MM.1S (cell line): ENCODE data around the gene ZNF488.

Source experiments
- DNase-seq: peaks from one replicate; pipeline ENCODE4 v3.0.0-alpha.2; 2015
- H2AFZ ChIP-seq: fragments of 300-600 bp; sonication (generic); 2 replicates; pipeline ENCODE4 v1.6.0; 2016; ENCODE audit warnings: antibody characterized with exemption, low read length
- H3F3A ChIP-seq: fragments of 300-600 bp; sonication (generic); 2 replicates; pipeline ENCODE4 v1.6.1; 2016; ENCODE audit warnings: mild to moderate bottlenecking, antibody characterized with exemption, low read length, moderate library complexity, mixed read lengths; ENCODE audit not compliant: insufficient read depth
- H3K27ac ChIP-seq: fragments of 300-600 bp; sonication (generic); 2 replicates; pipeline ENCODE4 v1.5.1; 2016; ENCODE audit warnings: mild to moderate bottlenecking, low read length
- H3K27me3 ChIP-seq: fragments of 300-600 bp; sonication (generic); replicated peaks from 2 replicates; pipeline ENCODE4 v1.6.0; 2016; ENCODE audit warnings: low read length; ENCODE audit not compliant: insufficient read depth
- H3K36me3 ChIP-seq: fragments of 300-600 bp; sonication (generic); replicated peaks from 2 replicates; pipeline ENCODE4 v1.6.1; 2016; ENCODE audit warnings: mild to moderate bottlenecking, low read length, mixed read lengths; ENCODE audit not compliant: insufficient read depth
- H3K4me1 ChIP-seq: fragments of 300-600 bp; sonication (generic); 2 replicates; pipeline ENCODE4 v1.6.1; 2016; ENCODE audit warnings: low read length, mixed read lengths
- H3K4me2 ChIP-seq: fragments of 300-600 bp; sonication (generic); 2 replicates; pipeline ENCODE4 v1.6.0; 2016; ENCODE audit warnings: low read depth, low read length
- H3K4me3 ChIP-seq: fragments of 300-600 bp; sonication (generic); 2 replicates; pipeline ENCODE4 v1.5.1; 2016; ENCODE audit warnings: low read length, mixed read lengths
- H3K79me2 ChIP-seq: fragments of 300-600 bp; sonication (generic); 2 replicates; pipeline ENCODE4 v1.6.1; 2016; ENCODE audit warnings: mixed run types, low read length, mixed read lengths
- H3K9ac ChIP-seq: fragments of 300-600 bp; sonication (generic); 2 replicates; pipeline ENCODE4 v1.6.1; 2016; ENCODE audit warnings: low read length, mixed read lengths
- H3K9me2 ChIP-seq: fragments of 300-600 bp; sonication (generic); replicated peaks from 2 replicates; pipeline ENCODE4 v1.6.1; 2016; ENCODE audit warnings: mild to moderate bottlenecking, low read length, mixed read lengths; ENCODE audit not compliant: insufficient read depth
- H3K9me3 ChIP-seq: fragments of 300-600 bp; sonication (generic); replicated peaks from 2 replicates; pipeline ENCODE4 v1.6.1; 2016; ENCODE audit warnings: mild to moderate bottlenecking, low read length, mixed read lengths; ENCODE audit not compliant: insufficient read depth
- H4K20me1 ChIP-seq: fragments of 300-600 bp; sonication (generic); 2 replicates; pipeline ENCODE4 v1.6.1; 2016; ENCODE audit warnings: mild to moderate bottlenecking, low read length, moderate library complexity, mixed read lengths; ENCODE audit not compliant: insufficient read depth
- EZH2 ChIP-seq: fragments of 300-600 bp; sonication (generic); optimal IDR thresholded peaks from 2 replicates; pipeline ENCODE3; 2017; ENCODE audit warnings: low read depth, mild to moderate bottlenecking, antibody characterized with exemption, low read length, mixed read lengths
- EZH2phosphoT487 ChIP-seq: fragments of 300-600 bp; sonication (generic); IDR thresholded peaks from 2 replicates; pipeline ENCODE4 v1.6.1; 2018; ENCODE audit warnings: antibody characterized with exemption, low read length
- TF ChIP-seq, protein P1 (sequence below): fragments of 300-600 bp; sonication (generic); IDR thresholded peaks from 2 replicates; pipeline ENCODE4 v1.5.1; 2016; ENCODE audit warnings: antibody characterized with exemption, low read length, mixed read lengths

Gene ZNF488

DNA sequence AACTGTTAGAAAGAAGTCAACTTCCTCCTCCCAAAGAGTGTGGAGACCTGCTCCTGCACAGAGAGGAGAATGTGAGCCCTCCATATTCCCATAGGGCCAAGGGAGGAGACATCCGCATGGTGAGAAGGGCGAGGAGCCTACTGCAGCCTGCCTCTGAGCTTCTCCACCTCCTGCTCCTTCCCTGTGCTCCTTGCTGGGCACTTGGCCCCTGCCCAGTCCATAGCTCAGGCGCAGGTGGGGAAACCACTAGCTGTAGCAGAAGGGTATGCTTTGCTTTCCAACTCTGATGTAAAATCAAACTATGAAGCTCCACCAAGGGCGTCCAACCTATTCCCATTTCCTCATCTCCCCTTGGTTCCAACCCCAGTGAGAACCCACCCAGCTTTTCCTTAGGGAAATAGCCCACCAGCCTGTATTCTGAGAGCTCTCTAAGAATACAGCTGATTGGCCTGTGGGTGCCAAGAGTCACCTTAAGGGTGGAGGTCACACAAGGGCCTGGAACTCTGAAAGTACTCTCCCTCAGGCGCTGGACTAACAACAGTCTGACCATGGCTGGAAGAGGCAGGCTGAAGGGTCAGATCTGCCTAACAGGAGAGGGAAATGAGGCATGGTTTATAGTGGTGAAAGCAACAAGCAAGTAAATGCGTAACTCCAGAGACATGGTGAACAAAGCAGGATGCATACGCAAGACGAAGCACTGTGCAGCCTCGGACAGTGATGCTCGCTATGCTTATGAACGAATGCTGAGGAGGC, 13.9 kb downstream of the ZNF488 start:
- H3K9me3 ChIP-seq: no peaks in the 10 kb centered on the region
- H3K27ac ChIP-seq: no peak overlapping the region
- H3K4me3 ChIP-seq: no peak overlapping the region

DNA sequence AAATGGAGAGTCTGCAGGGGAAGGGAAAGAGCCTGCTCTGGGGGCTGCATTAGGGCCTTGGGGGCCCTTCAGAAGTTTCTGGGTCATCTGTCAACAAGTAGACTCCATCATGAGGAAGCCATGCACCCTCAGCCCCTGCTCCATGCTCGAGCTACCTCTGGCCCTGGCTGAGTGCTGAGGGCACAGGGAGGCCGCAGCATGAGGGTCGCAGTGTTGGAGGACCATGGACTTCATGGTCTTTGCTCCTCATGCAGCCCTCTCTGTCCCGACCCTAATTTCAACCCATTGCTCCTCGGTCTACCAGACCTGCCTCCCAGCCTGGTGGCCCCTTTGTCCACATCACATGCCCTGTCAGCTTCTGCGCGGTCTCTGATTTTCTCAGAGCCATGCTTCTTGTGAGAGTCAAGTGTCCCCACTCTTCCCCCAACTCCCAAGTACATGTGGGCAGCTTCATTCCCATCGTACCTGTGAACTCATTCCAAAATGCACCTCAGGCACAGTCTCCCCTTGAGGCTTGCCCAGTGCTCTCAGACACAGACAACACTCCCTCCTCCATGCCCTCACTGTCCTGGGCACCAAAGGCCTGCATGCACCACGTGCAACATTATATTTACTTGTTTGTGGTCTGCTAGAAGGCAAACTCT, 14.7 kb downstream of the ZNF488 start:
- Histone ChIP-seq H3K4me2 (no peak overlapping the region), H3K4me1 (no peaks in the 10 kb centered on the region), H3K4me3 (no peak overlapping the region), H3K9me2 (no peaks in the 10 kb centered on the region), H3K36me3 (no peaks in the 10 kb centered on the region), H3K27ac (no peak overlapping the region), H4K20me1 (no peaks in the 10 kb centered on the region; the same call in 1 of the 2 replicates), H3K79me2 (no peaks in the 10 kb centered on the region), H3F3A (no peaks in the 10 kb centered on the region), H2AFZ (no peak overlapping the region), H3K9me3 (no peaks in the 10 kb centered on the region), H3K27me3 (peaks cover 78% of the 10 kb centered on the region), H3K9ac (no peak overlapping the region)
- no peak for DNase-seq
- no peak for TF ChIP-seq EZH2
- TF ChIP-seq, protein P1, sequence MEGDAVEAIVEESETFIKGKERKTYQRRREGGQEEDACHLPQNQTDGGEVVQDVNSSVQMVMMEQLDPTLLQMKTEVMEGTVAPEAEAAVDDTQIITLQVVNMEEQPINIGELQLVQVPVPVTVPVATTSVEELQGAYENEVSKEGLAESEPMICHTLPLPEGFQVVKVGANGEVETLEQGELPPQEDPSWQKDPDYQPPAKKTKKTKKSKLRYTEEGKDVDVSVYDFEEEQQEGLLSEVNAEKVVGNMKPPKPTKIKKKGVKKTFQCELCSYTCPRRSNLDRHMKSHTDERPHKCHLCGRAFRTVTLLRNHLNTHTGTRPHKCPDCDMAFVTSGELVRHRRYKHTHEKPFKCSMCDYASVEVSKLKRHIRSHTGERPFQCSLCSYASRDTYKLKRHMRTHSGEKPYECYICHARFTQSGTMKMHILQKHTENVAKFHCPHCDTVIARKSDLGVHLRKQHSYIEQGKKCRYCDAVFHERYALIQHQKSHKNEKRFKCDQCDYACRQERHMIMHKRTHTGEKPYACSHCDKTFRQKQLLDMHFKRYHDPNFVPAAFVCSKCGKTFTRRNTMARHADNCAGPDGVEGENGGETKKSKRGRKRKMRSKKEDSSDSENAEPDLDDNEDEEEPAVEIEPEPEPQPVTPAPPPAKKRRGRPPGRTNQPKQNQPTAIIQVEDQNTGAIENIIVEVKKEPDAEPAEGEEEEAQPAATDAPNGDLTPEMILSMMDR: no peak
- no peak for TF ChIP-seq EZH2phosphoT487

More for the DNA sequence above, 13.9 kb downstream of the ZNF488 start:
- Histone ChIP-seq H3K79me2 (no peaks in the 10 kb centered on the region), H3K9me2 (no peaks in the 10 kb centered on the region), H2AFZ (no peak overlapping the region), H3K27me3 (peaks cover 79% of the 10 kb centered on the region), H3K4me2 (no peak overlapping the region), H4K20me1 (no peaks in the 10 kb centered on the region; the same call in 1 of the 2 replicates), H3K4me1 (no peaks in the 10 kb centered on the region), H3K36me3 (no peaks in the 10 kb centered on the region), H3K9ac (no peak overlapping the region), H3F3A (no peaks in the 10 kb centered on the region)
- no peak for DNase-seq
- TF ChIP-seq EZH2phosphoT487 (no peak), EZH2 (no peak)
- TF ChIP-seq, protein P1: no peak

DNA sequence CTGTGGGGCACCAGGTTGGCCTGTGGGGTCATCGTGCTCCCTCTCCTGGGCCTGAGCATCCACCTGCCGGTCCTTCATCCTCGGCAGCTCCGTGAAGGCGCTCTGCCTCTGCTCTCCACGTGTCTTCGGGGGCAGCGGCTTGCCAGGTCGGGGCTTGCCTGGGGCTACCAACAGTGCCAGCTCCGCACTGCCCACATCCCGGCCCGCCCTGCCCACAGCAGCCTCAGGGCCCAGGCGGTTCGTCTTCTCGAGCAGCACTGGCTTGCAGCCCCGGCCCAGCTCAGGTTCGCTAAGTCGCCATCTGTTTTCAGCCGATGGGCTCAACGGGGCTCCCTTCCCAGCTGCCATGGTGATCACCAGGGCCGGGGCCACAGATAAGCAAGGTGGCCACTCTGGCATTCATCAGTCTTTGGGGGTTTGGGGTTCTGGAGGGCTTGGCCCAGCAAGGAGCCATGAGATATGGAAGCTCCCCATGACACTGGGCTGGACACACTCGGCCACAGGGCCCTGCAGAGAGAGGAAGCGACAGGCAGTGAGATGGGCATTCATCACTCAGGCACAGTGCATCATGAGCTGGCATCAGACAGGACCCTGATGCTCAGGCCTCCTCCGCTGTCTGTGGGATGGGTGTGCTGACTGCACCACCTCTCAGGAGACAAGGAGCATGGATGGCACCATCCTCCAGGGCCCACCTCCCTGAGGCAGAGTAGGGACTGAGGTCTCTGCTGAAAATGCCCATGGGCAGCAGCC, 15.5 kb downstream of the ZNF488 start:
- no peak for DNase-seq
- no peaks in the 10 kb centered on the region; the same call in 1 of the 2 replicates for H3F3A ChIP-seq
- H3K27me3 ChIP-seq: peaks cover 75% of the 10 kb centered on the region
- TF ChIP-seq, protein P1: no peak
- TF ChIP-seq EZH2phosphoT487 (no peak), EZH2 (no peak)
- H3K4me2 ChIP-seq: no peak overlapping the region
- H3K9me2 ChIP-seq: no peaks in the 10 kb centered on the region
- H2AFZ ChIP-seq: no peak overlapping the region
- no peak overlapping the region for H3K4me3 ChIP-seq
- H3K4me1 ChIP-seq: no peaks in the 10 kb centered on the region
- H3K36me3 ChIP-seq: no peaks in the 10 kb centered on the region
- H4K20me1 ChIP-seq: no peaks in the 10 kb centered on the region; the same call in 1 of the 2 replicates
- H3K9ac ChIP-seq: no peak overlapping the region
- no peak overlapping the region for H3K27ac ChIP-seq
- H3K79me2 ChIP-seq: no peaks in the 10 kb centered on the region
- H3K9me3 ChIP-seq: no peaks in the 10 kb centered on the region
